Lung (tissue), 12 donors: ENCODE data around the gene ABCA4. TPM values are rescaled to one million over a fixed set of nuclear protein-coding genes. Genes with fewer than 3 reads are reported as not detected.

Experiments used
- ATAC-seq: fragments of 200-7000 bp; cut with Tn5 transposase; one replicate; pipeline ENCODE4 v1.9.1; 2020; ENCODE audit warnings: moderate number of reproducible peaks; ENCODE audit not compliant: insufficient read depth, low FRiP score
- DNase-seq, 3 donors: peaks; one replicate each; pipeline ENCODE4 v3.0.0-alpha.2; 2013 to 2017
- H3K27ac ChIP-seq, 2 donors: one replicate each; pipeline ENCODE4 v1.5.1; 2013; ENCODE audit warnings: mild to moderate bottlenecking in 2 of 2, moderate library complexity in 2 of 2, control low read depth in 1 of 2, inconsistent platforms in 1 of 2, low read depth in 1 of 2, low read length in 1 of 2
- H3K27me3 ChIP-seq, 3 donors: one replicate each; pipeline ENCODE4 v1.5.1; 2013; ENCODE audit warnings: low read length in 2 of 3; ENCODE audit not compliant: control insufficient read depth in 3 of 3, insufficient read depth in 3 of 3
- H3K36me3 ChIP-seq, 4 donors: one replicate each; pipeline ENCODE4 v1.5.1; 2013; ENCODE audit warnings: low read length in 4 of 4, mild to moderate bottlenecking in 1 of 4, moderate library complexity in 1 of 4; ENCODE audit not compliant: control insufficient read depth in 4 of 4, insufficient read depth in 4 of 4
- H3K4me1 ChIP-seq, 5 donors: one replicate each; pipeline ENCODE4 v1.5.1; 2013; ENCODE audit warnings: low read length in 5 of 5, mild to moderate bottlenecking in 2 of 5, moderate library complexity in 1 of 5; ENCODE audit not compliant: control insufficient read depth in 5 of 5, insufficient read depth in 5 of 5
- H3K4me3 ChIP-seq: one replicate; pipeline ENCODE4 v1.5.1; 2013; ENCODE audit warnings: mild to moderate bottlenecking, control low read depth, moderate library complexity
- H3K9ac ChIP-seq, 2 donors: one replicate each; pipeline ENCODE4 v1.5.1; 2013; ENCODE audit warnings: low read length in 2 of 2, control low read depth in 1 of 2; ENCODE audit not compliant: insufficient read depth in 1 of 2
- H3K9me3 ChIP-seq, 4 donors: one replicate each; pipeline ENCODE4 v1.5.1; 2013; ENCODE audit warnings: low read length in 3 of 4, mild to moderate bottlenecking in 1 of 4, moderate library complexity in 1 of 4; ENCODE audit not compliant: control insufficient read depth in 4 of 4, insufficient read depth in 3 of 4
- CTCF ChIP-seq: IDR thresholded peaks from 2 replicates; pipeline ENCODE4 v1.5.1; 2012; ENCODE audit warnings: mild to moderate bottlenecking; ENCODE audit errors: control extremely low read depth, extremely low read depth
- WGBS, 2 donors: extraction: QIAGEN DNeasy Blood & Tissue Kit; methylation state at CpG; one replicate each; pipeline ENCODE4 v1.1.7; 2013; 5-methylcytosine and 5-hydroxymethylcytosine counted together
- polyA plus RNA-seq, 2 donors: library from polyadenylated mRNA; stranded (reverse); fragments of 200-250 nt; gene quantifications; one replicate each; pipeline ENCODE4 v1.2.1, GENCODE V29; 2013
- total RNA-seq, 2 donors: library from RNA; depleted of rRNA in 1 of 2; stranded (reverse); fragments of >200 nt in 1 of 2; gene quantifications; one replicate each; pipeline ENCODE4 v1.2.1, GENCODE V29; 2014 to 2021
- donor health status: control.
- donor health status: control.
- donor health status: Bipolar disorder and iron deficiency.
- donor health status: healthy.
- donor health status: DM: yes; HTN: yes; CAD: no.

ABCA4 gene
- total and polyA plus RNA-seq, 4 donors = 0.21 to 1.0 (median 0.67) TPM

- H3K36me3 ChIP-seq = no peaks in the 10 kb centered on the region
- no peak for TF ChIP-seq CTCF
- DNase-seq = peak in 1 of 3 donors; percentile 50
- H3K27me3 ChIP-seq = no peaks in the 10 kb centered on the region
- ATAC-seq = no peak
- WGBS, 2 donors = 75 to 82% methylated on average over 4 of the region's 4 CpGs
- no peak overlapping the region for H3K27ac ChIP-seq
- H3K9me3 ChIP-seq = no peaks in the 10 kb centered on the region
- H3K4me1 ChIP-seq = peaks cover 0 to 15% (median 0%) of the 10 kb centered on the region in 5 donors
- H3K4me3 ChIP-seq = no peak overlapping the region
- H3K9ac ChIP-seq = no peak overlapping the region
These were observed 10.8 kb downstream of the ABCA4 start for GRCh38 chr1:94110021-94110761.

GRCh38 chr1:94109478-94109877 is 11.5 kb downstream of the ABCA4 start:
- Histone ChIP-seq H3K36me3 (no peaks in the 10 kb centered on the region), H3K4me3 (no peak overlapping the region), H3K27ac (no peak overlapping the region), H3K4me1 (peaks cover 0 to 22% (median 0%) of the 10 kb centered on the region in 5 donors), H3K9me3 (no peaks in the 10 kb centered on the region), H3K27me3 (no peaks in the 10 kb centered on the region), H3K9ac (no peak overlapping the region)
- ATAC-seq = no peak
- no peak for DNase-seq
- TF ChIP-seq CTCF = no peak
- 58 to 73% methylated on average over 4 of the region's 4 CpGs for WGBS, 2 donors

- peaks cover 0 to 18% (median 0%) of the 10 kb centered on the region in 5 donors for H3K4me1 ChIP-seq
- no peak overlapping the region for H3K9ac ChIP-seq
- H3K27me3 ChIP-seq = no peaks in the 10 kb centered on the region
- H3K27ac ChIP-seq = no peak overlapping the region
- TF ChIP-seq CTCF = no peak
- H3K36me3 ChIP-seq = no peaks in the 10 kb centered on the region
- WGBS, 2 donors = 92 to 95% methylated on average over 6 of the region's 6 CpGs
- no peaks in the 10 kb centered on the region for H3K9me3 ChIP-seq
- DNase-seq (no peak), ATAC-seq (no peak)
- no peak overlapping the region for H3K4me3 ChIP-seq
These were observed 13.8 kb downstream of the ABCA4 start for GRCh38 chr1:94107141-94107540.
